LNCAP (cell line): Measurements from ENCODE around the gene PPM1L.

Experiments used
- CTCF ChIP-seq: fragments of 450-650 bp; IDR thresholded peaks from 2 replicates; pipeline ENCODE4 v1.5.1; 2017; ENCODE audit warnings: mild to moderate bottlenecking

The PPM1L gene

GRCh38 chr3:160781863-160782262 lies 25.8 kb downstream of the PPM1L start:
- TF ChIP-seq CTCF, result no peak

- no peak for TF ChIP-seq CTCF
Measured at GRCh38 chr3:160784853-160785252, 28.8 kb downstream of the PPM1L start.

GRCh38 chr3:160790726-160791125 lies 34.7 kb downstream of the PPM1L start:
- TF ChIP-seq CTCF, result no peak

GRCh38 chr3:160792540-160792939 lies 36.5 kb downstream of the PPM1L start:
- TF ChIP-seq CTCF, result no peak

GRCh38 chr3:160793722-160794252 lies 37.8 kb downstream of the PPM1L start:
- no peak for TF ChIP-seq CTCF

GRCh38 chr3:160796089-160796812 lies 40.2 kb downstream of the PPM1L start:
- no peak for TF ChIP-seq CTCF

GRCh38 chr3:160796813-160797164 lies 40.8 kb downstream of the PPM1L start:
- no peak for TF ChIP-seq CTCF

GRCh38 chr3:160797356-160797755 lies 41.3 kb downstream of the PPM1L start:
- no peak for TF ChIP-seq CTCF
